Right kidney (tissue), 1 donor: ENCODE data around the gene TMEM150C.
"Not testable (repeated sequence)": the region's sequence is repeated elsewhere in the genome, so short reads cannot be mapped to it uniquely, and the experiment has no call there.

Experiments
- DNase-seq: peaks from one replicate; pipeline ENCODE4 v3.0.0-alpha.2; 2016

TMEM150C gene

GRCh38 chr4:82477469-82477868 is 84.3 kb downstream of the TMEM150C start:
- DNase-seq = not testable (repeated sequence)

- DNase-seq = not testable (repeated sequence)
These were observed 85.9 kb downstream of the TMEM150C start for GRCh38 chr4:82475931-82476330.

DNA sequence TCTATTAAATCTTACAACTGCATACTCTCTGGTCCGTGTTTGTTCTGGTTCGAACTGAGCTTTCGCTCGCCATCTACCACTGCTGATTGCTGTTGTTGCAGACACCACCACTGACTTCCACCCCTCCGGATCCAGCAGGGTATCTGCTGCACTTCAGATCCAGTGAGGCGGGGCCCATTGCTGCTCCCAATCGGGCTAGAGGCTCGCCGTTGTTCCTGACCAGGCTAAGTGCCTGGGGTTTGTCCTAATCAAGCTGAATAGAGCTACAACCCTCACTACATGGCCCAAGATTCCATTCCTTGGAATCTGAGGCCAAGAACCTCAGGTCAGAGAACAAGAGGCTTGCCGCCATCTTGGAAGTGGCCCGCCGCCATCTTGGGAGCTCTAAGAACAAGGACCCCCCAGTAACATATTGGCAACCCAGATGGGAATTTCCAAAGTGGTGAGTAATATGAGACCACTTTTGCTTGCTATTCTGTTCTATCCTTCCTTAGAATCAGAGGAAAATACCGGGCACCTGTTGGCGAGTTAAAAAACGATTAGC is 88.1 kb downstream of the TMEM150C start:
- DNase-seq = no peak

DNA sequence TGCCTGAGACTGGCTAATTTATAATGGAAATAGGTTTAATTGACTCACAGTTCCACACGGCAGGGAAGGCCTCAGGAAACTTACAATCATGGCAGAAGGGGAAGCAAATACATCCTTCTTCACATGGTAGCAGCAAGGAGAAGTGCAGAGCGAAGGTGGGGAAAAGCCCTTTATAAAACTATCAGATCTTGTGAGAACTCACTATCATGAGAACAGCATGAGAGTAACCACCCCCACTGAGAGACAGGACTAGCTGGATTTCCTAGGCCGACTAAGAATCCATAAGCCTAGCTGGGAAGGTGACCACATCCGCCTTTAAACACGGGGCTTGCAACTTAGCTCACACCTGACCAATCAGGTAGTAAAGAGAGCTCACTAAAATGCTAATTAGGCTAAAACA is 88.7 kb downstream of the TMEM150C start:
- DNase-seq = not testable (repeated sequence)

GRCh38 chr4:82469791-82470345 is 91.9 kb downstream of the TMEM150C start:
- DNase-seq = no peak

DNA sequence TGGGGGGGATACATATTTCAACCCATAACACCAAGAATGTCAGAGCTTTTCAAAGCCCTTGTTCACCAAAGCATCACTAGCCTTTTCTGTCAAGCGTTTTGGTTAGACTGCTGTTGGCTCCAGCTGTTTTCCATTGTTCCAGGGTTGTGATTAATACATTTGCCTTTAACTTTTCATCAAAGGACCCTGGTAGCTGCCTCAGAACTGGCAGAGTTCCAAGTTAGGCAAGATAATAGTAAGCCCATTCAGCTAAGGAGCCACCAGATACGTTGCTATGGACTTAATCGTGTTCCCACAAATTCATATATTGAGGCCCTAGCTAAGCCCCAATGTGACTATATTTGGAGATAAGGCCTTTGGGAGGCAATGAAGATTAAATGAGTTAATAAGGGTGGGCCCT is 94.3 kb downstream of the TMEM150C start:
- no peak for DNase-seq

DNA sequence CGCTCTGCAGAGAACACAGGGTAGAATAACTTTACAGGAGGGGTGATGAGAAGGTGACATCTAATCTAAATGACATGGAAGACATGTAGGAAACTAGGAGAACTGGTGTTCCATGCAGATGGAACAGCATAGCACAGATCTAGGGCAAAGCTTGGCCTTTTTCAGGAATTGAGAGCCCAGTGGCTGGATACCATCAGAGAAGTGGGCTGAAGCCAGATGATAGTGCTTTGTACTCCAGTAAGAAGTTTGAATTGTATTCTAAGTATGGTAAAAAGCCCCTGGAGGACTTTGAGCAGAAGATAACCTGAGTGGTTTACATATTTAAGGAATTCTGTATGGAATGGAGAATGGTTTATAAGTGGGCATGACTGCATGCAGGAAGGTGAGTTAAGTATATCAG is 98.6 kb downstream of the TMEM150C start:
- no peak for DNase-seq

DNA sequence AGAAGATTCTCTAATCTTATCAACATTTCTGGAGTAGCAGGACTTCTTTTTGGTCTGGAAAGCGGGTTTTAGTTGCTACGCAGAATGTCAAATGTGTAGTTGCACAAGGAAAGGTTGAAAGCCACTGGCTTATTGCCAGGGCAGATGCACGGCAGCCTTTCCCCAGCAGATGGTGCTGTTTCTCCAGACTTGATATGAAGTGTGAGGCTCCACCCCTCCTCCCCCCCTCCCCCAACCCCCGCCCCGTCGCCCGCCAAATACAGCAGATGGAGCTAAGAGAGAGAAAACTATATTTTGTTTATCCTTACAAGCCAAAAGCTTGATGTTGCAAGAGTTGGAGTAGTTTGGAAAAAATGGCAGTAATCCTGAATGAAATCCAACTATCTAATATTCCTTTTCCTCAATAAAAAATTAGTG is 99.4 kb downstream of the TMEM150C start:
- DNase-seq = peak; percentile 54

DNA sequence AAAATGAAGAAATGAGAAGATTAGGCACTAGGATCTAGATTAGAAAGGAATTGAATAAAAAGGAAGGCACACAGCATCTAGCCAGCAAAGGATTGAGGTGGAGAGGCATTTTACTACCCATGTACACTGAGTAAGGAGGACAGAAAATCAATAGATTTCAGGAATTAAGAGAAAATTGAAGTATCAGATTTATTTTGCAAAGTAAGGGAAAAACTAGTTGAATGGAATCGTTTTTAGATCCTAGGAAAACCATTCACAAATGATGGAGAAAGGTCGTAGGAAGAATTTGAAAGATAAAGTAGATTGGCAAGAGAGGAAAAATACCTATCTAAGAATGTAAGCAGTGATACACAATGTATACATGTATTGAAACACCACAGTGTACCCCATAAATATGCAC is 100.1 kb downstream of the TMEM150C start:
- no peak for DNase-seq

DNA sequence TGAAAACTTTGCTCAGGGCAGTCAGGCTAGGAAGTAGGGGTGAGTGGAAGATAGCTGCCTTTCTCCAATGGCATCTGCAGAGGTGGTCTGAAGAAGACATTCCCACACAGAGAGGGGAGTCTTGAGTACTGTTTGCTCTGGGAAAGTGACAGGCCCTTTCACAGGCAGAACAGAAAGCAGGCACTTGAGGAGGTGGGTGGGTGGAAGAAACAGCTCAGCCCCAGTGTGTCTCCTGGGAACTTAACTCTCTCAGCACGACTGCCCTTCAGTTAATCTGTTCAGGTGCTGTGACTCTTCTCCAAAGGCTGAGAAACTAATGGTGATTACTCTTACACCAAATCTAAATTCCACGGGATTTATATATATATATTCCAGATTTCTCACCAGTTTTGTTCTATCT is 103.1 kb downstream of the TMEM150C start:
- DNase-seq = no peak

DNA sequence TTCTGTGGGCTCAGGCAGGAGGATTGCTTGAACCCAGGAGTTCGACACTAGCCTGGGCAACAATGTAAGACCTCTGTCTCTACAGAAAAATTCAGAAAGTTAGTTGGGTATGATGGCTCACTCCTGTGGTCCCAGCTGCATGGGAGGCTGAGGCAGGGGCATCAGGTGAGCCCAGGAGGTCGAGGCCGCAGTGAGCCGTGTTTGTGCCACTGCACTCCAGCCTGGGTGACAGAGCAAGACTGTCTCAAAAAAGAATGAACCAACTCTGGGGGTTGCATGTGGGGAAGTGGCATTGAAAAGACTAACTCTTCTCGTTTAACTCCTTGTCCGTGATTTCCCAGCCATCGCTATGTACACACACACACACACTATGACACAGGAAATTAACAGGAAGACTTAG is 104.5 kb downstream of the TMEM150C start:
- no peak for DNase-seq

DNA sequence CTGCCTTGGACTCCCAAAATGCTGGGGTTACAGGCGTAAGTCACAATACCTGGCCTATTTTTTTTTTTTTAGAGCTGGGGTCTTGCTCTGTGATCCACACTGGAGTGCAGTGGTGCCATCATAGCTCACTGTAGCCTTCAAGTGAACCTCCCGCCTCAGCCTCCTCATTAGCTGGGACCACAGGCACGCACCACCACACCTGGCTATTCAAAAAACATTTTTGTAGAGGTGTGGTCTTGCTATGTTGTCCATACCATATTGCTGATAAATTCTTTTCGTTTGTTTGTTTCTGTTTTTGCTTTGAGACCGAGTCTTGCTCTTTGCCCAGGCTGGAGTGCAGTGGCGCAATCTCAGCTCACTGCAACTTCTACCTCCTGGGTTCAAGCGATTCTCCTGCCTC is 109.8 kb downstream of the TMEM150C start:
- DNase-seq = no peak

GRCh38 chr4:82450966-82451755 is 110.6 kb downstream of the TMEM150C start:
- no peak for DNase-seq

GRCh38 chr4:82447886-82448285 is 113.9 kb downstream of the TMEM150C start:
- no peak for DNase-seq

- DNase-seq = no peak
These were observed 122.7 kb downstream of the TMEM150C start for GRCh38 chr4:82439088-82439487.

DNA sequence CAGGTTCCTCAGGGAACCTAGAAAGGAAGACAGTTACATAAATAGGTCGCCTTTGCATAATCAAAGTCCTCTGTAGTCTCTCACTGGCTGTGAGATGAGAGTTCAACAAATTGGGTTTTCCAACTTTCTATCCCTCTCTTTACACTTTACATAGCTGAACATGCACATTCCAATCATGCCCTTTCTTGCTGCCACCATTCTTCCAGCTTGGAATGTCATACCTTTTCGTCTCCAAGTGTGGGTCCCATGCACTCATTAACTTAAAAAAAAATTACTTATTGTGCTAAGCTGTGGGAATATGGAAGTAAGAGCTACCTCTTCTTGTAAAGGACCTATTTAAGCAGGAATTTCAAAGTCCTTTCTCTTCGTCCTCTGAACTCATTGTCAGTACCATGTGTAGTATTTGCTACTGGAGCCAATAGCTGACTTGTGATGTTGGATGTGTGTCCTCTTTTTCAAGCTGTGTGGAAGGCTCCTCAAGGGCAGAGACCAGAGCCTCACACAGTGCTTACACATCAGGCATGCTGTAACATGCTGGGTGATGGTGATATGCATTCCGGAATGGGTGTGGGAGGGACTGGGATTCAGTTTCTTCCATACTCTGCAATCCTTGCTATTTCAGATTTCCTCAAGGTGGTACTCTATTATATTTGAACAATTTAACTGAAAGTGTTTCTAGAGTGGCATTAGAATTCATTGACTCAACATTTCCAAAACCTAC is 124.3 kb downstream of the TMEM150C start:
- no peak for DNase-seq

- DNase-seq = no peak
These were observed 125.0 kb downstream of the TMEM150C start for GRCh38 chr4:82436780-82437179.

- no peak for DNase-seq
These were observed 125.7 kb downstream of the TMEM150C start for GRCh38 chr4:82436130-82436529.

DNA sequence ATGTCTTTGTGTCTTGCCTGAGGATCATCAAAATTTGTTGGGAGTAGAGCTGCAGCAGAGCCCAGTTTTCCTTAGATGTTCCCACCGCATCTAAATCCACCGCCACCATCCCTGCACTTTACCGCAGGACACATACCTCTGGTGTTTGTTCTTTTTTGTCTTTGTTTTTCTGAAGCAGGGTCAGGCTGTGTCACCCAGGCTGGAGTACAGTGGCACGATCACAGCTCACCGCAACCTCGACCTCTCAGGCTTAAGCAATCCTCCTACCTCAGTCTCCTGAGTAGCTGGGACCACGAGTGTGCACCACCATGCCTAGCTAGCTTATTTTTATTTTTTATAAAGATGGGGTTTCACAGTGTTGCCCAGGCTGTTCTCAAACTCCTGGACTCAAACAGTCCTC is 126.8 kb downstream of the TMEM150C start:
- no peak for DNase-seq

DNA sequence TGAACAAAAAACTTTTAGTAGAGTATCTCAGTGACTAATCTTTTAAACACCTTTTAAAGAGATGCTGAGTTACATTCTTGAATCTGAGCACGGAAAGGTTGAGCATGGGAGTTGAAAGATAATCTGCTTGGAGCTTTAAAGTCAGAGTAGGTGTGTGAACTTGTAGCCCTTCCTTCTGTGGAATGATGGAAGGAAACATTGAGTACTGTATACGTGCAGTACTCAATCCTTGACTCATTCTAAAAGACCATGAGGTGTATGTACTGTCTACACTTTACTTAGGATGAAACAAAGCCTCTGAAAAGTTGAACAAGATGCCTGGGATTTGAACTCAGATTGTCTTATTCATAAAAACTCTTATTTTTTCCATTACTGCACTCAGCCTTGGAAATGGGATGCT is 128.0 kb downstream of the TMEM150C start:
- no peak for DNase-seq
